ENCODE results near the gene ZXDA.

The ZXDA gene

DNA sequence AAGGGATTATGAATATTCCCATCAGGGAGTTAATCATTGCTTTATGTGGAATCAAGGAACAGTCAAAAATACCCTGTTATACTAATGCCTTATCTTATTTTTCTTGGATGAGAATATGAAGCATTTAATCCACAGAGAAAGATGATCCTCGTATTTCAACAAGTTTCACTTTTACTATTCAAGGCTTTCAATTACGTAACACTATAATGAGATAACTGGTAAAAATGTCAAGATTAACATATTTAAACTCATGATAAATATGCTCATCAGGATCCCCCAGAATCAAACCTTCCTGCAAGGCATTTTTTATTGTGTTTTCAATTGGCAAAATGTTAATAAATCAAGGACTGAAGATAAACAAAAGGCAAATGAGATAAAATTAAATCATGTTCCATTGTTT lies 5.1 kb downstream of the ZXDA start:
- ChIA-PET CTCF (no interaction called here), POLR2A (no interaction called here)
- no peak for TF ChIP-seq TARDBP (IDR thresholded peaks at IDR 0.05)
- no peak for TF ChIP-seq ARNT (IDR thresholded peaks at IDR 0.05)
- TF ChIP-seq ZNF384 (IDR thresholded peaks at IDR 0.05), result no peak
- no peak for TF ChIP-seq CTBP1 (IDR thresholded peaks at IDR 0.05; ENCODE audit: borderline replicate concordance)
- no peak for TF ChIP-seq BHLHE40 (IDR thresholded peaks at IDR 0.05; ENCODE audit: borderline replicate concordance)
- TF ChIP-seq FOXK2 (IDR thresholded peaks at IDR 0.05), result no peak
- TF ChIP-seq FOXA1 (IDR thresholded peaks at IDR 0.05), result no peak
- no peak for TF ChIP-seq FOXM1 (IDR thresholded peaks at IDR 0.05; ENCODE audit: borderline replicate concordance)
- TF ChIP-seq HDGF (IDR thresholded peaks at IDR 0.05; ENCODE audit: borderline replicate concordance), result no peak
- no peak for TF ChIP-seq LEF1 (IDR thresholded peaks at IDR 0.05; ENCODE audit: borderline replicate concordance)
- TF ChIP-seq NFRKB (IDR thresholded peaks at IDR 0.05), result no peak
- no peak for TF ChIP-seq ELF4 (IDR thresholded peaks at IDR 0.05)
- TF ChIP-seq, protein P1, sequence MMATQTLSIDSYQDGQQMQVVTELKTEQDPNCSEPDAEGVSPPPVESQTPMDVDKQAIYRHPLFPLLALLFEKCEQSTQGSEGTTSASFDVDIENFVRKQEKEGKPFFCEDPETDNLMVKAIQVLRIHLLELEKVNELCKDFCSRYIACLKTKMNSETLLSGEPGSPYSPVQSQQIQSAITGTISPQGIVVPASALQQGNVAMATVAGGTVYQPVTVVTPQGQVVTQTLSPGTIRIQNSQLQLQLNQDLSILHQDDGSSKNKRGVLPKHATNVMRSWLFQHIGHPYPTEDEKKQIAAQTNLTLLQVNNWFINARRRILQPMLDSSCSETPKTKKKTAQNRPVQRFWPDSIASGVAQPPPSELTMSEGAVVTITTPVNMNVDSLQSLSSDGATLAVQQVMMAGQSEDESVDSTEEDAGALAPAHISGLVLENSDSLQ (IDR thresholded peaks at IDR 0.05), result no peak
- no peak for TF ChIP-seq SUZ12 (IDR thresholded peaks at IDR 0.05)
- TF ChIP-seq SP1 (IDR thresholded peaks at IDR 0.05), result no peak
- TF ChIP-seq L3MBTL2 (conservative IDR thresholded peaks at IDR 0.05), result no peak
- DNase-seq (ENCODE audit: extremely low spot score), result no peak

DNA sequence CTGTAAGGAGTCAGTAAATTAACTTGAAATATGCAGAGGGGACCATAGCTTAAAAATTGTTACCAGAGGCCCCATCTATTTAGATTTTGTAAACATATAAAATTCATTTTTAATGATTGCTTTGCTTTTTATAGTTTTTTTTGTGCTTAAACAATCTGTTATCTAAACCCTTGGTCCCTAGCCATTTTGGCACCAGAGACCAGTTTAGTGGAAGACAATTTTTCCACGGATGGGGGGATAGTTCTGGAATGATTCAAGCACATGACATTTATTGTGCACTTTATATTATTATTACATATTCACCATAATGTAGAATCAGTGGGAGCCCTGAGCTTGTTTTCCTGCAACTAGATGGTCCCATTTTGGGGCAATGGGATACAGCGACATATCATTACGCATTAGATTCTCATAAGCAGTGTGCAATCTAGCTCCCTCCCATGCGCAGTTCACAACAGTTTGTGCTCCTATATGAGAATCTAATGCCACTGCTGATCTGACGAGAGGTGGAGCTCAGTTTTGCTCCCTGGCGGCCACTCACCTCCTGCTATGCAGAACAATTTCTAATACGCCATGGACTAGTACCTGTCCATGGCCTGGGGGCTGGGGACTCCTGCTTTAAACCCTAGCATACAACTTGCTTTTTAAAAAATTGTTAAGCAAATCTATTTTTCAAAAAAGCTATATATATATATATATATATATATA lies 5.9 kb downstream of the ZXDA start:
- no peak for DNase-seq (ENCODE audit: extremely low spot score)
- POLR2A ChIA-PET, result no interaction called here
- TF ChIP-seq FOXM1 (IDR thresholded peaks at IDR 0.05; ENCODE audit: borderline replicate concordance), result no peak
- no peak for TF ChIP-seq TARDBP (IDR thresholded peaks at IDR 0.05)
- TF ChIP-seq LEF1 (IDR thresholded peaks at IDR 0.05; ENCODE audit: borderline replicate concordance), result no peak
- no peak for TF ChIP-seq ZNF384 (IDR thresholded peaks at IDR 0.05)
- TF ChIP-seq HDGF (IDR thresholded peaks at IDR 0.05; ENCODE audit: borderline replicate concordance), result no peak
- TF ChIP-seq BHLHE40 (IDR thresholded peaks at IDR 0.05; ENCODE audit: borderline replicate concordance), result no peak
- TF ChIP-seq CTBP1 (IDR thresholded peaks at IDR 0.05; ENCODE audit: borderline replicate concordance), result no peak
- no peak for TF ChIP-seq NFRKB (IDR thresholded peaks at IDR 0.05)
- no peak for TF ChIP-seq FOXA1 (IDR thresholded peaks at IDR 0.05)
- TF ChIP-seq FOXK2 (IDR thresholded peaks at IDR 0.05), result no peak
- TF ChIP-seq ARNT (IDR thresholded peaks at IDR 0.05), result no peak
- no peak for TF ChIP-seq SP1 (IDR thresholded peaks at IDR 0.05)
- TF ChIP-seq, protein P1 (IDR thresholded peaks at IDR 0.05), result no peak
- CTCF ChIA-PET, result no interaction called here

DNA sequence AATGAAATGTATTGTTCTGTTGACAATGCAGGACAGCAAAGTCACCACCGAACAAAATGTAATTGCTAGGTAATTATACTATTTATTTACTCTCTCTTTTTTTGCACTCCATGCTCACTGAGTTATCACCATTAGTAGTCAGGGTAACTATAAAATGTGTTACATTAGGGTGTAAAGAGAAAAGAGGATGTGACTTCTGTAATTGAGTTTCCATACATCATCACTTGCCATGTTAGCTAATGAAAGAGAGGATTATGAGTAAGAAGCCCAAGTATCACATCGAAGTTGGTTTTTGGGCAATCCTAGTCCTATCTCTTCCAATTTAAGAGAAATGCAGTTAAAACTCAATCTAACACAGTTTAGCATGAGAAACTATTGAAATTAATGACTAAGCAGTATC lies 7.6 kb downstream of the ZXDA start:
- POLR2A ChIA-PET, result no interaction called here
- DNase-seq (ENCODE audit: extremely low spot score), result no peak
- CTCF ChIA-PET, result no interaction called here
- TF ChIP-seq LEF1 (IDR thresholded peaks at IDR 0.05; ENCODE audit: borderline replicate concordance), result no peak
- no peak for TF ChIP-seq FOXK2 (IDR thresholded peaks at IDR 0.05)
- no peak for TF ChIP-seq FOXM1 (IDR thresholded peaks at IDR 0.05; ENCODE audit: borderline replicate concordance)
- TF ChIP-seq BHLHE40 (IDR thresholded peaks at IDR 0.05; ENCODE audit: borderline replicate concordance), result no peak
- no peak for TF ChIP-seq CTBP1 (IDR thresholded peaks at IDR 0.05; ENCODE audit: borderline replicate concordance)
- no peak for TF ChIP-seq NFRKB (IDR thresholded peaks at IDR 0.05)
- TF ChIP-seq FOXA1 (IDR thresholded peaks at IDR 0.05), result no peak
- no peak for TF ChIP-seq SP1 (IDR thresholded peaks at IDR 0.05)
- no peak for TF ChIP-seq L3MBTL2 (conservative IDR thresholded peaks at IDR 0.05)
- TF ChIP-seq TARDBP (IDR thresholded peaks at IDR 0.05), result no peak
- no peak for TF ChIP-seq SUZ12 (IDR thresholded peaks at IDR 0.05)

DNA sequence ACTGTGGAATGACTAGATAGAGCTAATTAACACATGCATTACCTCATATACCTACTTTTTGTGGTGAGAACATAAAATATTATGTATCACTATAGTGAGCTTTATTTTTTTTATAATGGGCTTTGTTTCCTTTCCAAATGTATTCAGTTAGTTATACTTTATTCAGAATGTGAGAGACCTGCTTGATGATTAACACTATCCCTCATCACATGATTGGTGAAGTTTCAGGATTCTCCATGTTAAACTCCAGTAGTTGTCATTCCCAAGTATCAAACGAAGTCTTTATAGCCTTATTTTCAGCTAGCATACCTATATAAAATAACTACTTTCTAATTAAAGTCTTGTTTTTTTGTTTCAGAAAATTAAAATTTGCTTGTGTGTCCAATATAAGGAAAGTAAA lies 8.8 kb downstream of the ZXDA start:
- ChIA-PET CTCF (no interaction called here), POLR2A (no interaction called here)
- TF ChIP-seq FOXK2 (IDR thresholded peaks at IDR 0.05), result no peak
- TF ChIP-seq, protein P1 (IDR thresholded peaks at IDR 0.05), result no peak
- TF ChIP-seq HDGF (IDR thresholded peaks at IDR 0.05; ENCODE audit: borderline replicate concordance), result no peak
- no peak for TF ChIP-seq CTBP1 (IDR thresholded peaks at IDR 0.05; ENCODE audit: borderline replicate concordance)
- no peak for TF ChIP-seq TARDBP (IDR thresholded peaks at IDR 0.05)
- TF ChIP-seq L3MBTL2 (conservative IDR thresholded peaks at IDR 0.05), result no peak
- TF ChIP-seq ELF4 (IDR thresholded peaks at IDR 0.05), result no peak
- no peak for TF ChIP-seq ZNF384 (IDR thresholded peaks at IDR 0.05)
- TF ChIP-seq LEF1 (IDR thresholded peaks at IDR 0.05; ENCODE audit: borderline replicate concordance), result no peak
- no peak for TF ChIP-seq BHLHE40 (IDR thresholded peaks at IDR 0.05; ENCODE audit: borderline replicate concordance)
- TF ChIP-seq NFRKB (IDR thresholded peaks at IDR 0.05), result no peak
- no peak for TF ChIP-seq FOXA1 (IDR thresholded peaks at IDR 0.05)
- no peak for TF ChIP-seq ARNT (IDR thresholded peaks at IDR 0.05)
- no peak for TF ChIP-seq FOXM1 (IDR thresholded peaks at IDR 0.05; ENCODE audit: borderline replicate concordance)
- TF ChIP-seq SUZ12 (IDR thresholded peaks at IDR 0.05), result no peak
- TF ChIP-seq SP1 (IDR thresholded peaks at IDR 0.05), result no peak
- DNase-seq (ENCODE audit: extremely low spot score), result no peak

DNA sequence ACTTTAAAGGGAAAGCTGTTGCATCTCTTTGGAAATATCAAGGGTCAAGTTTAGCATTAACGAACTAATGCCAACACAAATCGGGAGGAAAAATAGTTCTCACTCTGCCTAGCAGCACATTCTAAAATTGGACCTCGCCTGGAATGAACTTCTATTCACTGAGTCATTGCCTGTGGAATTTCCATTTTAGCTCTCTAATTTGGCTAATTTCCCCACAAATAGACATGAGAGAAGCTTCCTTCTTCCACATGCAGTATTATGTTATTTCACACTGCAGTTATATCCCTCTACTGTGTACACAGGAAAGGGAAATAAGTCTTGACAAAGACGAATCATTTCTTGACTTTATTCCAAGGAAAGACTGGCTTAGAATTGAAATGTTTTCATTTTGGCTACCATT lies 9.3 kb downstream of the ZXDA start:
- no peak for TF ChIP-seq ZNF384 (IDR thresholded peaks at IDR 0.05)
- DNase-seq (ENCODE audit: extremely low spot score), result no peak
- POLR2A ChIA-PET, result no interaction called here
- CTCF ChIA-PET, result no interaction called here

DNA sequence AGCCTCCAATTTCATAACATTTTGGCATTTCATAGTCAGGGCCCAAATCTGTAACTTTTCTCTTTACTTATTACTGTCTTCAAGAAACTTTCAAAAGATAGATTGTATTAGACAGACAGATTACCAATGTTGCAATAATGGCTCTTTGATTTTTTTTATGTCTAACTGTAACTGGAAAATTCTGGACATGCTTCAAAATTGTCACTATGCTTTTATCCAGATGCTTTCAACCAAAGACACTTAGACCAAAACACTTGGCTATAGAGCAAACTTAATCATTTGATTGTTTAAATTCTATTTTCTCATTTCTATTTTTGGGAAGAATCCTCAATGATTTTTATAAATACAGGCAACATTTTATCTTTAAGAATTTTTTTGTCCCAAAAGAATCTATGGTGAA lies 10.4 kb downstream of the ZXDA start:
- POLR2A ChIA-PET, result no interaction called here
- CTCF ChIA-PET, result no interaction called here
- DNase-seq (ENCODE audit: extremely low spot score), result no peak
- no peak for TF ChIP-seq SUZ12 (IDR thresholded peaks at IDR 0.05)
- TF ChIP-seq FOXM1 (IDR thresholded peaks at IDR 0.05; ENCODE audit: borderline replicate concordance), result no peak
- TF ChIP-seq HDGF (IDR thresholded peaks at IDR 0.05; ENCODE audit: borderline replicate concordance), result no peak
- TF ChIP-seq, protein P1 (IDR thresholded peaks at IDR 0.05), result no peak
- TF ChIP-seq FOXA1 (IDR thresholded peaks at IDR 0.05), result no peak
- no peak for TF ChIP-seq ZNF384 (IDR thresholded peaks at IDR 0.05)
- no peak for TF ChIP-seq NFRKB (IDR thresholded peaks at IDR 0.05)
- no peak for TF ChIP-seq L3MBTL2 (conservative IDR thresholded peaks at IDR 0.05)
- no peak for TF ChIP-seq SP1 (IDR thresholded peaks at IDR 0.05)
- TF ChIP-seq ARNT (IDR thresholded peaks at IDR 0.05), result no peak
- TF ChIP-seq ELF4 (IDR thresholded peaks at IDR 0.05), result no peak
- no peak for TF ChIP-seq TARDBP (IDR thresholded peaks at IDR 0.05)
- no peak for TF ChIP-seq FOXK2 (IDR thresholded peaks at IDR 0.05)
